HG03135 (cell line): ENCODE results near the gene PFKFB3.
"Not testable (repeated sequence)": the region's sequence is repeated elsewhere in the genome, so short reads cannot be mapped to it uniquely, and the experiment has no call there.

Source experiments
- ATAC-seq: cut with Tn5 transposase; IDR thresholded peaks from one replicate; pipeline ENCODE4 v1.9.1; 2021; ENCODE audit warnings: mild to moderate bottlenecking, moderate library complexity; ENCODE audit not compliant: unreplicated experiment

Gene PFKFB3

DNA sequence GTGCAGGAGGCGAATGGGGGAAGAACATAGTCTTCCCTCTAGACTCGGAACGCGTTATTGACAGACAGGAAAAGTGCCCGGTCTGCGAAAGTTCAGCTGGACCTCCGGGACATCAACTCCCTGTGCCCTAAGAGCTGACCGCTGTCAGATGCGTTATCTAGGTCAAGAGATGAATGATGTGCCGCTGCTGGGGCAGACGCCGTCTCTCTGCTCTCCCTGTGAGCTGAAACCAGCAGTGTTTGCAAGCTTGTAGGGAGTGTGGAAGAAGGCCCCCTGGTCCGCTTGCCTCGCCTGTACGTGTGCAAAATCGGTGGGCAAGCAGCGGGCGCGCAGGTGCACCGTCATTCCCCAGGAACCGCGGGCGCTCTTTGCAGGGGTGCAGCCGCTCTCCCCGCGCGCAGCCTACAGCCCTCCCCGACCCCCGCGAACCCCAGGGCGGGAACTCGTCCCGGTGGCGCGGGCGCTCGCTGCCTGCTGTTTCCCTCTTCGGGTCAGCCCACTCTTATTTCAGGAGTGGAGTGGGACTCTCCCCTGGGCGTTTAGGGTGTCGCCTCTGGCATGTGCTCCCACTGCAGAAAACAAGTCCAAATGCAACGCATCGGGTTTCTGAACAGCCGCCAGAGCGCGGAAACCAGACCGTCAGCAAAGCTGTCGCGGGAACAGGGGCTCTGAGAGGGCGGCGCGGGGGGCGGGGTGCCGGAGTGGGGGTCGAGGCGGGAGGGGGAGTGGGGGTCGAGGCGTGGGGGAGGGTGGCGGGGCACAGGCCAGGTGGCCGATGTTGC lies 1.8 kb upstream of the PFKFB3 start:
- ATAC-seq, result no peak

- ATAC-seq, result peak; percentile 47
These were observed 1.2 kb upstream of the PFKFB3 start for GRCh38 chr10:6201516-6201975.

GRCh38 chr10:6202098-6202683 lies 541 bp upstream of the PFKFB3 start:
- peak; percentile 5 for ATAC-seq

DNA sequence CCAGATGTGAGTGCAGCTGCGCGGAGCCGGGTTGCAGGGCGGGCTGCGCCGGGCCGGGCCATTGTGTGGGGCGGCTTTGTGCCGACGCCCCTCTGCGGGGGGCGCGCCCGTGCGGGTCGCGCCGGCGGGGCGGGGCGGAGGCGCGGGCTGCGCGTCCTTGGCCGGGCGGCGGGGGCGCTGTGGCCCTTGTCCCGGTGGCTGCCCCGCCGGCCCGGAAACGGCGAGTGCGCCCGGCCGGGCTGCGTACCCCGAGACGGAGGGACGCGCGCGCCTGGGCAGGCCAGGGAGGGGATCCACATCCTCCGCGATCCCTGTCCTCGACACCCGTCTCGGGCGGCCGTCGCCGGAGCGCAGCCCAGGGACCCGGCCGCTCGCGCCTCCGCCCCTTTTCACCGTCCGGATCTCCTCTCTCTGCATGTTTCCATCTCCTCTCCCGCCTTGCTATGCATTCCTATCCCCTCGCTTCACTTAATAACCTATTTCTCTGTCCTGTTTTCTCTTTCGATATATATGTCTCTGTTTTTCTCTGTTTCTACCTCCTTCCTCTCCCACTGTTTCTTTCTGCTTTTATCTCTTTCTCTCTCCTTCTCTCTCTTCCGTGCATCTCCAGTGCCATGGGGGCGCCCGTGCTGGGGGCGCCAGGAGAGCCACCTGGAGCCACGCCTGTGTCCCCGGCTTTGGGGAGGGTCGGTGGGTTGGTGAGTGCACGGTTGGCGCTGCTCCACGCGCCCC lies 765 bp downstream of the PFKFB3 start:
- peak; percentile 48 for ATAC-seq

DNA sequence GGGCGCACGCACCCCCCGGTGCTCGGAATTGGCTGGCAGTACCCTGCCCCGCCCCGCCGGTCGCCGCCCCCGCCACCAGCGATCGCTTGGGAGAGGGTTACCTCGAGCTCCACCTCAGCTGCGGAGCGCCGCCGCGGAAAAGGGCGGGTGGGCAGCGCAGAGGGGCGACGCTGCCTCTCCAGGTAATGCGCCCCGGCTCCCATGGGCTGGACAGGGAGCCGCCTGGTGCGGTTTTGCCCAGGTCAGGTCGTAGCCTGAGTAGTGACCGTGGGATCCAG lies 1.3 kb downstream of the PFKFB3 start:
- ATAC-seq, result no peak

DNA sequence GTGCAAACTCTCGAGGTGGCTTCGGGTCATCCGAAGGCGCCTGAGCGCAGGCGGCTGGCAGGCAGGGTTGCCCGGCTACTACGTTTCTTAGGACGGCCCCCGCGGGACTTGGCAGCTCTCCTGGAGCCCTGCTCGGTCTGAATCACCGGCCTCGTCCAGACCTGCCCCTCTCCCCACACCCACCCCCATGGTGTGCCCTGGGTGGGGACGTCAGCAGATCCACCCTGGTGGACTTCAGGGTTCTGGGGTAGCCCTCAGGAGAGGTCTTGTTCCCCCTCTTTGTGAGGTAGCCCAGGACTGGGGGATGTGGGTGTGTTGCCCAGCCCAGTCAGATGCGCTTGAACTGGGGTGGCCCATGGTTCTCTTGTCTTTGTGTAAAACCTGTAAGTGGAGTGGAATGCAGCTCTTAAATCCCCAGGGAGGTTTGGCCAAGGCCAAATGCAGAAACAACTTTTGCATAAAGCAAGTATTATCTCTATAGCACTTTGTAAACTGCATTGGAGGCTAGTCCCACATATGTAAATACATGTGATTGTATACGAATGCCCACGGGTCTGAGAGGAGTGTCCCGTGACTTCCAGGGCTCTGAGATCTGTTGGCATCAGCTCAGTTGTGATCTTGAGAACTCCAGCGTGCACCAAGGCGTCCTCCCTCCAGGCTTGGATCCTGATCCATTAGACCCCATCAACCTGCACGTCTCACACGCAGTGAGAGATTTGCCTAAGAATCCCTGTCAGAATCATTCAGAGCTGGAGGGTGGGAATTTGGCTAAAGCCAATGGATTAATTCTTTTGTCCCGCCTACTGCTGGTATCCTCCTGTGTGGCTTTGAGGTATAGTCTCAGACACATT lies 1.8 kb downstream of the PFKFB3 start:
- ATAC-seq, result no peak

DNA sequence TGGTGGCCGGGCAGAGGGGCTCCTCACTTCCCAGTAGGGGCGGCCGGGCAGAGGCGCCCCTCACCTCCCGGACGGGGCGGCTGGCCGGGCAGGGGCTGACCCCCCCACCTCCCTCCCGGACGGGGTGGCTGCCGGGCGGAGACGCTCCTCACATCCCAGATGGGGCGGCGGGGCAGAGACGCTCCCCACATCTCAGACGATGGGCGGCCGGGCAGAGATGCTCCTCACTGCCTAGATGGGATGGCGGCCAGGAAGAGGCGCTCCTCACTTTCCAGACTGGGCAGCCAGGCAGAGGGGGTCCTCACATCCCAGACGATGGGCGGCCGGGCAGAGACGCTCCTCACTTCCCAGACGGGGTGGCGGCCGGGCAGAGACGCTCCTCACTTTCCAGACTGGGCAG lies 3.8 kb downstream of the PFKFB3 start:
- ATAC-seq, result not testable (repeated sequence)

- ATAC-seq, result no peak
These were observed 4.9 kb downstream of the PFKFB3 start for GRCh38 chr10:6207658-6208057.

DNA sequence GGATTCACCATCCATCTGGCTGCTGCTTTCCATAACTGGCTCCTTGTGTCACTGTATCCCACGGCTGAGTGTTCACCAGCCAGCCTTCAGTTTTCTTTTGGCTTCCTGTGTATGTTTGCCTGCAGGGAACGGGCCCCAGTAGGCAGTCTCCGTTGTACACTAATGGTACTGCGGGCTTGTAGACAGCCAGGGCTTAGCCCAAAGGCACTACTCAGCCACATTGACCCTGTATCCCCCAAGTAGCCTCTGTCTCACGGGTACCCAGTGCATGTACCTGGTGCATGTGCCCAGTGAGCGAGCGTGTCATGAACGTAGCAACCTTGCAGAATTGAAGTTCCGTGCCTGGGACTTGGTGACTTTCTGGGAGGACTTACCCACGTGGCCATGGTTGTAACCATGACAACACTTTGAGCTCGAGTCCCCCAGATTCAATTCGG lies 6.1 kb downstream of the PFKFB3 start:
- no peak for ATAC-seq

- ATAC-seq, result no peak
These were observed 8.6 kb downstream of the PFKFB3 start for GRCh38 chr10:6211341-6211670.

DNA sequence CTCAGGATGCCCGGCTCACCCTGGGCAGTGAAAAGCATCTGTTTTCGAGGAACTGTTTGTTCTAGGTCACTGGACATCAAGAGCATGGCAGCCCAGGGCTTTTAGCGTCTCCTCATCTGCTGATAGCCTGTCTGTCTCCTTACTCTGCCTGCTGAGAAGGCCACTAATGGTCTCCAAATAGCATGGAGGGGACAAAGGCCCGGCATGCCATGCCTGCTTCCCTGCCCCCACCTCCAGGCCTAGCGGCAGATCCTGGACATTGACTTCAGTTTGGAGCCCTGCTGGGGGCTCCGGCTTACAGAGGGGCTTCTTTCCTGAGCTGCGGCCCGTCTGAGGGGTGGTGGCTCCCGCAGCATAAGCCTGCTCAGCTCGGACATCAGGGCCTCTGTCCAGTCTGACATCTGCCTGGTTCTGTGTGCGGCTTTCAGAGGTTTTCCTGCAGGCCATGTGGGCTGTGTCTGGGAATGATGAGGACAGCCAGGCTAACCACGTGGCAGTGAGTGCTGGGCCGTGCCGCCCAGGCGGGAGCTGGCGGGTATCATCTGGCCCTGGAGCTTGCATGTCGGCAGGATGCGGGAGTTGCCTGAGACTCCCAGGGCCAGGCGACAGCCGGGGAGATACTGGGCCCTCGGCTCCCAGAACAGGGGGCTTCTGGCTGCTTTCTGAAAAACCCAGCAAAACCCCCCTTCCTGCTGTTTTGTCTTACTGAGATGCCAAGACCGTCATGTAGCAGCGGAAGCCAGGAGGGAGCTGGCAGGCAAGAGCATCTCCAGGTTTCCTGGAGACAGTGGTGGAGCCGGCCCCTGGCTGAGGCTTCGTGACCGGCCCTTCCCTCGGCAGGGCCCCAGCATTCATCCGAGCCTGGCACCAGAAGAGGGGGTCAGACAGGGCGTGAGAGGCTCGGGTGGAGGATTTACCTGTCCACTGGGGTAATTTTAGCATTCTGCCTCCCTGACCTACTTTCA lies 9.2 kb downstream of the PFKFB3 start:
- no peak for ATAC-seq

DNA sequence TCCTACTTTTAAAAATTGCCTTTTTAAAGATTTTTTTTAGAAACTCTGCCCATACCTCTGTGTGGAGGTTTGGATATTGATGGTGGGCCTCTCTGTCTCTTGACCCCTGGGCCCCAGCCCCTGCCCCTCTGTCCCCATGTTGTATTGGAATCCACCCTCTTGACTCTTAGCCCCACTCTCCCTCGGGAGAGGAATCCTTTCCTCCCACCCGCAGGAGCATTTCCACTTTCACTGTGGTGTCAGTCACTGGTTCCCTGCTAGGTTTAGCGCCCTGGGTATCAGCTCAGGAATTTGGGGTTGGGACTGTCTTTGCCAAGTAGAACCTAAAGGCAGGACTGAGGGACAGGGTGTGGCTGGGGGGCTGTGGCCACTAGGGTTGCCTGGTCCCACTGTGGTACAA lies 10.1 kb downstream of the PFKFB3 start:
- ATAC-seq, result no peak

GRCh38 chr10:6213257-6213905 lies 10.6 kb downstream of the PFKFB3 start:
- no peak for ATAC-seq

GRCh38 chr10:6213908-6214307 lies 11.2 kb downstream of the PFKFB3 start:
- no peak for ATAC-seq

- ATAC-seq, result no peak
These were observed 11.9 kb downstream of the PFKFB3 start for GRCh38 chr10:6214612-6215011.

GRCh38 chr10:6215241-6215640 lies 12.5 kb downstream of the PFKFB3 start:
- ATAC-seq, result no peak

DNA sequence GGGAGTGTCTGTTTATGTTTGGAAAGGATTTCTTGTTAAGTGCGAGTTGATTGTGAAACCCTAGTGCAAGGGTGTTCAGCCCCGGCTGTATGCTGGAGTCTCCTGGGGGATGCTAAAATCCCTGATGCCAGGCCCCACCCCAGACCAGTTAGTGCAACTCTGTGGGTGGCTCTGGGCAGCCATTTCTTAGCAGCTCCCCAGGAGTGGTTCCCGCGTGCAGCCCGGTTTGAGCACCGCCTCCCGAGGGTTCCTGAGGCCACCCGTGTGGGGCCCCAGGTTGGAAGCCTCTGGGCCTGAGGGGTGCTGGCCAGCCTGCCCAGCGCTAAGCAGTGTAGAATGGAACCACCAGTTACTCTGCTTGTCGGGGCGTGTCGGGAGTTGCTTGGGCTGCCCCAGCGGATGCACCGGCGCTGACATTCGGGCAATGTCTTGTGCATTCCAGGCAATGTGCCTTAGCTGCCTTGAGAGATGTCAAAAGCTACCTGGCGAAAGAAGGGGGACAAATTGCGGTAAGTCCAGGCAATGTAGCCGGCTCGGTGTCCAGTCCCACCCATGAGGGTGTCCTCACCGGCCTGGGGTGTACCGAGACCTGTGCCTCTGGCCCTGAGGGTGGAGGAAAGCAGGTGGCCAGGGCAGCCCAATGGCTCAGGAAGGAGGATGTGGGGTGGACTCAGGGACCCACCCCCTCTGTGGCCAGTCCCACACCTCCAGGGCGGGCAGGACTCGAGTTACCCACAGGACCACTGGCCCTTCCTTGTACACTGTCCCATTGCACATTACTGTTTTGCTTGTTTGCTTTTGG lies 13.2 kb downstream of the PFKFB3 start:
- ATAC-seq, result no peak

- no peak for ATAC-seq
These were observed 14.2 kb downstream of the PFKFB3 start for GRCh38 chr10:6216916-6217315.

GRCh38 chr10:6217611-6218010 lies 14.9 kb downstream of the PFKFB3 start:
- ATAC-seq, result no peak
